Ovary (tissue), 1 donor: ENCODE data around the gene SGMS1.

Experiments used
- EP300 ChIP-seq: sonication (generic); formaldehyde crosslinking; IDR thresholded peaks from one replicate; pipeline ENCODE4 v1.6.1; 2017; ENCODE audit warnings: antibody characterized with exemption
- POLR2A ChIP-seq: fragments of 450-650 bp; IDR thresholded peaks from one replicate; pipeline ENCODE4 v1.6.1; 2017; ENCODE audit warnings: antibody characterized with exemption, mild to moderate bottlenecking, moderate library complexity

GRCh38 chr10:50375051-50375452 lies 248.7 kb downstream of the SGMS1 start:
- TF ChIP-seq EP300: no peak
- TF ChIP-seq POLR2A: no peak
